H9 (cell line): Measurements from ENCODE around the gene PHACTR1. TPM values are rescaled to one million over a fixed set of nuclear protein-coding genes. Genes with fewer than 3 reads are reported as not detected.

ENCODE experiments used
- DNase-seq: peaks from one replicate; pipeline ENCODE4 v3.0.0-alpha.2; 2017
- H2AFZ ChIP-seq: one replicate; pipeline ENCODE4 v1.6.1; 2013; ENCODE audit warnings: mild to moderate bottlenecking, low read length, control low read depth, moderate library complexity
- H2AK5ac ChIP-seq: 2 replicates; pipeline ENCODE4 v1.6.1; 2013; ENCODE audit warnings: low read length, control low read depth, mixed read lengths; ENCODE audit not compliant: insufficient read length
- H2BK120ac ChIP-seq: one replicate; pipeline ENCODE4 v1.6.1; 2013; ENCODE audit warnings: low read depth, mild to moderate bottlenecking, low read length, control low read depth, inconsistent platforms; ENCODE audit not compliant: poor library complexity, severe bottlenecking
- H2BK12ac ChIP-seq: 2 replicates; pipeline ENCODE4 v1.6.1; 2013; ENCODE audit warnings: low read length, control low read depth, mixed read lengths, low read depth; ENCODE audit not compliant: insufficient read length
- H2BK15ac ChIP-seq: 2 replicates; pipeline ENCODE4 v1.6.1; 2013; ENCODE audit warnings: low read depth, low read length, control low read depth
- H2BK20ac ChIP-seq: one replicate; pipeline ENCODE4 v1.6.1; 2013; ENCODE audit warnings: low read depth, mild to moderate bottlenecking, low read length, control low read depth, inconsistent platforms; ENCODE audit not compliant: poor library complexity, severe bottlenecking
- H2BK5ac ChIP-seq: 2 replicates; pipeline ENCODE4 v1.6.1; 2013; ENCODE audit warnings: low read length, control low read depth, mixed read lengths; ENCODE audit not compliant: insufficient read length
- H3K14ac ChIP-seq: 2 replicates; pipeline ENCODE4 v1.6.1; 2013; ENCODE audit warnings: low read length, control low read depth; ENCODE audit not compliant: insufficient read depth
- H3K18ac ChIP-seq: 2 replicates; pipeline ENCODE4 v1.6.1; 2013; ENCODE audit warnings: low read depth, mild to moderate bottlenecking, mixed read lengths, low read length, control low read depth; ENCODE audit not compliant: insufficient read length
- H3K23ac ChIP-seq: 2 replicates; pipeline ENCODE4 v1.6.1; 2013; ENCODE audit warnings: low read length, control low read depth, mixed read lengths, low read depth; ENCODE audit not compliant: insufficient read length
- H3K23me2 ChIP-seq: 2 replicates; pipeline ENCODE4 v1.6.1; 2013; ENCODE audit warnings: low read depth, mild to moderate bottlenecking, mixed read lengths, low read length, control low read depth; ENCODE audit not compliant: insufficient read length, poor library complexity, severe bottlenecking
- H3K27ac ChIP-seq: 2 replicates; pipeline ENCODE4 v1.5.1; 2013; ENCODE audit warnings: low read length, control low read depth, mixed read lengths, low read depth; ENCODE audit not compliant: insufficient read length
- H3K27me3 ChIP-seq: 2 replicates; pipeline ENCODE4 v1.6.1; 2013; ENCODE audit warnings: low read length, control low read depth, inconsistent platforms; ENCODE audit not compliant: insufficient read depth
- H3K4ac ChIP-seq: 2 replicates; pipeline ENCODE4 v1.6.1; 2013; ENCODE audit warnings: low read depth, mild to moderate bottlenecking, control low read depth, inconsistent platforms, low read length, moderate library complexity
- H3K4me1 ChIP-seq: 2 replicates; pipeline ENCODE4 v1.6.1; 2013; ENCODE audit warnings: low read length, control low read depth, inconsistent platforms; ENCODE audit not compliant: insufficient read depth
- H3K4me2 ChIP-seq: 2 replicates; pipeline ENCODE4 v1.6.1; 2013; ENCODE audit warnings: low read length, control low read depth, mixed read lengths; ENCODE audit not compliant: insufficient read length, insufficient read depth
- H3K56ac ChIP-seq: 2 replicates; pipeline ENCODE4 v1.6.1; 2013; ENCODE audit warnings: low read depth, mild to moderate bottlenecking, mixed read lengths, low read length, control low read depth; ENCODE audit not compliant: insufficient read length
- H3K79me1 ChIP-seq: 2 replicates; pipeline ENCODE4 v1.6.1; 2013; ENCODE audit warnings: low read depth, mild to moderate bottlenecking, moderate library complexity, low read length, control low read depth, inconsistent platforms; ENCODE audit not compliant: insufficient read depth, poor library complexity, severe bottlenecking
- H3K79me2 ChIP-seq: 2 replicates; pipeline ENCODE4 v1.6.1; 2013; ENCODE audit warnings: low read length, control low read depth, inconsistent platforms; ENCODE audit not compliant: insufficient read depth
- H3K9ac ChIP-seq: 2 replicates; pipeline ENCODE4 v1.6.1; 2013; ENCODE audit warnings: low read length, control low read depth, mixed read lengths; ENCODE audit not compliant: insufficient read length; ENCODE audit errors: extremely low read depth
- H3K9me3 ChIP-seq: one replicate; pipeline ENCODE4 v1.6.1; 2013; ENCODE audit warnings: low read depth, low read length, inconsistent platforms; ENCODE audit not compliant: control insufficient read depth
- H3T11ph ChIP-seq: one replicate; pipeline ENCODE4 v1.6.1; 2013; ENCODE audit warnings: mild to moderate bottlenecking, low read length, control low read depth, inconsistent platforms
- H4K20me1 ChIP-seq: one replicate; pipeline ENCODE4 v1.6.1; 2013; ENCODE audit not compliant: control insufficient read depth, insufficient read length, insufficient read depth
- H4K5ac ChIP-seq: 2 replicates; pipeline ENCODE4 v1.6.1; 2013; ENCODE audit warnings: low read depth, mild to moderate bottlenecking, mixed read lengths, low read length, control low read depth; ENCODE audit not compliant: insufficient read length
- H4K8ac ChIP-seq: replicated peaks from 2 replicates; pipeline ENCODE4 v1.6.1; 2013; ENCODE audit warnings: low read length, control low read depth, mixed read lengths, low read depth; ENCODE audit not compliant: insufficient read length
- H4K91ac ChIP-seq: 2 replicates; pipeline ENCODE4 v1.6.1; 2013; ENCODE audit warnings: low read depth, mild to moderate bottlenecking, moderate library complexity, mixed read lengths, low read length, control low read depth; ENCODE audit not compliant: insufficient read length
- H3K27ac Mint-ChIP-seq, 3 experiments: 2 replicates in 2 of 3; 3 replicates in 1 of 3; pipeline ENCODE4 v1.8.0; 2020 to 2021; ENCODE audit warnings: mixed read lengths in 3 of 3, mild to moderate bottlenecking in 1 of 3, moderate library complexity in 1 of 3
- H3K27me3 Mint-ChIP-seq: 2 replicates; pipeline ENCODE4 v1.8.0; 2021; ENCODE audit warnings: low read depth, mild to moderate bottlenecking, moderate library complexity, mixed read lengths
- H3K36me3 Mint-ChIP-seq, 3 experiments: 2 replicates in 2 of 3; 3 replicates in 1 of 3; pipeline ENCODE4 v1.8.0; 2020 to 2021; ENCODE audit warnings: low read depth in 3 of 3, mixed read lengths in 3 of 3; ENCODE audit not compliant: insufficient read depth in 1 of 3
- H3K4me1 Mint-ChIP-seq, 2 experiments: 2 replicates each; pipeline ENCODE4 v1.8.0; 2020; ENCODE audit warnings: mixed read lengths in 2 of 2
- H3K4me3 Mint-ChIP-seq, 2 experiments: 2 replicates in 1 of 2; 3 replicates in 1 of 2; pipeline ENCODE4 v1.8.0; 2020 to 2021; ENCODE audit warnings: mild to moderate bottlenecking in 2 of 2, mixed read lengths in 2 of 2, moderate library complexity in 1 of 2
- H3K9me3 Mint-ChIP-seq, 2 experiments: 2 replicates in 1 of 2; 3 replicates in 1 of 2; pipeline ENCODE4 v1.8.0; 2020; ENCODE audit warnings: mild to moderate bottlenecking in 2 of 2, mixed read lengths in 2 of 2, moderate library complexity in 1 of 2
- CTCF ChIP-seq: fragments of 200-600 bp; sonication (generic); conservative IDR thresholded peaks from 3 replicates; pipeline ENCODE4 v1.8.0; 2021; ENCODE audit warnings: antibody characterized with exemption, mild to moderate bottlenecking
- WGBS: extraction: QIAGEN DNeasy Blood & Tissue Kit; methylation state at CpG from one replicate; pipeline ENCODE4 v1.1.7; 2013; ENCODE audit warnings: missing lambda C conversion rate, low lambda C conversion rate, mixed read lengths; ENCODE audit not compliant: insufficient read length; ENCODE audit errors: extremely low coverage; 5-methylcytosine and 5-hydroxymethylcytosine counted together
- total RNA-seq: library from RNA; stranded (reverse); gene quantifications from 2 replicates; pipeline ENCODE4 v1.2.1, GENCODE V29; 2021

Gene PHACTR1
- total RNA-seq, 1 experiment from 2014 or later = 15.9 TPM

GRCh38 chr6:13014504-13015378, 298.2 kb downstream of the PHACTR1 start:
- TF ChIP-seq CTCF = no peak
- Histone ChIP-seq H2BK15ac (no peak overlapping the region), H3K4ac (no peak overlapping the region), H2BK12ac (no peak overlapping the region), H4K8ac (no peak overlapping the region), H4K20me1 (no peaks in the 10 kb centered on the region), H3K9me3 (no peaks in the 10 kb centered on the region), H3K79me2 (no peaks in the 10 kb centered on the region), H2AFZ (no peak overlapping the region), H3K4me1 (peaks cover 3% of the 10 kb centered on the region; the same call in 1 of the 2 replicates), H4K91ac (no peak overlapping the region), H3K27ac (no peak overlapping the region), H3K14ac (no peak overlapping the region), H3K18ac (no peak overlapping the region), H2BK5ac (no peak overlapping the region), H2AK5ac (no peak overlapping the region), H3K56ac (no peak overlapping the region), H2BK120ac (no peak overlapping the region), H3K23ac (no peak overlapping the region), H4K5ac (no peak overlapping the region), H3T11ph (no peak overlapping the region), H3K27me3 (peaks cover 26% of the 10 kb centered on the region), H2BK20ac (no peak overlapping the region), H3K23me2 (peaks cover 16% of the 10 kb centered on the region), H3K79me1 (no peaks in the 10 kb centered on the region), H3K9ac (no peak overlapping the region), H3K4me2 (peak overlapping the region; percentile 89)
- DNase-seq = peak; percentile 68
- no peak overlapping the region for H3K27ac Mint-ChIP-seq
- H3K4me1 Mint-ChIP-seq = peaks cover 33 to 34% of the 10 kb centered on the region in 2 experiments
- H3K27me3 Mint-ChIP-seq = peaks cover 70% of the 10 kb centered on the region
- WGBS = no CpG with 5 or more reads among the region's 40 CpGs
- H3K36me3 Mint-ChIP-seq = no peaks in the 10 kb centered on the region
- H3K9me3 Mint-ChIP-seq = no peaks in the 10 kb centered on the region
- peak overlapping the region; percentile 76 to 84 for H3K4me3 Mint-ChIP-seq
